GM23338 (cell line): ENCODE data around the gene GPRC5B. TPM values are rescaled to one million over a fixed set of nuclear protein-coding genes. Genes with fewer than 3 reads are reported as not detected.

ENCODE experiments used
- ATAC-seq: fragments of 200-7000 bp; cut with Tn5 transposase; 3 replicates; pipeline ENCODE4 v1.9.1; 2020
- DNase-seq: peaks from one replicate; pipeline ENCODE4 v3.0.0-alpha.2; 2015; ENCODE audit warnings: low spot score
- H2AFZ ChIP-seq: fragments of 200-600 bp; sonication (generic); 2 replicates; pipeline ENCODE4 v1.8.0; 2016; ENCODE audit warnings: antibody characterized with exemption, mild to moderate bottlenecking, moderate library complexity
- H3F3A ChIP-seq: fragments of 200-600 bp; sonication (generic); replicated peaks from 2 replicates; pipeline ENCODE4 v1.8.0; 2017; ENCODE audit warnings: antibody characterized with exemption, mixed run types, low read depth
- H3K27ac ChIP-seq: fragments of 200-600 bp; sonication (generic); 2 replicates; pipeline ENCODE4 v1.6.1; 2016; ENCODE audit warnings: low read depth
- H3K27me3 ChIP-seq: fragments of 200-600 bp; sonication (generic); 2 replicates; pipeline ENCODE4 v1.8.0; 2016; ENCODE audit warnings: mild to moderate bottlenecking, mixed run types, moderate library complexity; ENCODE audit not compliant: insufficient read depth
- H3K36me3 ChIP-seq: fragments of 200-600 bp; sonication (generic); 2 replicates; pipeline ENCODE4 v1.8.0; 2016; ENCODE audit warnings: mild to moderate bottlenecking; ENCODE audit not compliant: insufficient read depth
- H3K4me1 ChIP-seq: fragments of 200-600 bp; sonication (generic); 2 replicates; pipeline ENCODE4 v1.8.0; 2016; ENCODE audit warnings: mild to moderate bottlenecking, moderate library complexity; ENCODE audit not compliant: insufficient read depth
- H3K4me2 ChIP-seq: fragments of 200-600 bp; sonication (generic); 2 replicates; pipeline ENCODE4 v1.7.1; 2017; ENCODE audit warnings: mixed run types
- H3K4me3 ChIP-seq: fragments of 200-600 bp; sonication (generic); 2 replicates; pipeline ENCODE4 v1.6.1; 2016; ENCODE audit warnings: mixed run types
- H3K79me2 ChIP-seq: fragments of 200-600 bp; sonication (generic); replicated peaks from 2 replicates; pipeline ENCODE4 v1.8.0; 2017; ENCODE audit warnings: mild to moderate bottlenecking; ENCODE audit not compliant: insufficient read depth
- H3K9me2 ChIP-seq: fragments of 200-600 bp; sonication (generic); 2 replicates; pipeline ENCODE4 v1.8.0; 2017; ENCODE audit not compliant: insufficient read depth
- H4K20me1 ChIP-seq: fragments of 200-600 bp; sonication (generic); replicated peaks from 2 replicates; pipeline ENCODE4 v1.8.0; 2017; ENCODE audit warnings: mild to moderate bottlenecking; ENCODE audit not compliant: insufficient read depth
- H3K27ac Mint-ChIP-seq: 2 replicates; pipeline ENCODE4 v1.8.0; 2020; ENCODE audit warnings: inconsistent platforms, mild to moderate bottlenecking, moderate library complexity, mixed read lengths
- H3K27me3 Mint-ChIP-seq: 3 replicates; pipeline ENCODE4 v1.8.0; 2022; ENCODE audit warnings: low read depth, mild to moderate bottlenecking, moderate library complexity, mixed read lengths, inconsistent platforms; ENCODE audit not compliant: insufficient read depth, poor library complexity
- H3K36me3 Mint-ChIP-seq: 3 replicates; pipeline ENCODE4 v1.8.0; 2021; ENCODE audit warnings: low read depth, mild to moderate bottlenecking, inconsistent platforms, moderate library complexity, mixed read lengths
- H3K4me1 Mint-ChIP-seq: 3 replicates; pipeline ENCODE4 v1.8.0; 2020; ENCODE audit warnings: mild to moderate bottlenecking, inconsistent platforms, mixed read lengths
- H3K4me3 Mint-ChIP-seq: 3 replicates; pipeline ENCODE4 v1.8.0; 2021; ENCODE audit warnings: moderate library complexity, mild to moderate bottlenecking, inconsistent platforms, mixed read lengths
- H3K9me3 Mint-ChIP-seq: 3 replicates; pipeline ENCODE4 v1.8.0; 2020; ENCODE audit warnings: moderate library complexity, mild to moderate bottlenecking, inconsistent platforms, mixed read lengths
- CREB1 ChIP-seq: fragments of 250-450 bp; sonication (Bioruptor Pico); IDR thresholded peaks from 2 replicates; pipeline ENCODE4 v1.5.0; 2020; ENCODE audit warnings: low read depth, mild to moderate bottlenecking, moderate library complexity
- EZH2 ChIP-seq: fragments of 200-600 bp; sonication (generic); IDR thresholded peaks from one replicate; pipeline ENCODE4 v1.8.0; 2017; ENCODE audit warnings: antibody characterized with exemption, mild to moderate bottlenecking, low read depth; ENCODE audit not compliant: unreplicated experiment
- EZH2phosphoT487 ChIP-seq: fragments of 200-600 bp; sonication (generic); IDR thresholded peaks from one replicate; pipeline ENCODE4 v1.8.1; 2018; ENCODE audit warnings: antibody characterized with exemption; ENCODE audit not compliant: unreplicated experiment
- JUNB ChIP-seq: IDR thresholded peaks from one replicate; pipeline ENCODE4 v1.6.1; 2016; ENCODE audit warnings: antibody characterized with exemption; ENCODE audit not compliant: unreplicated experiment
- NANOG ChIP-seq: IDR thresholded peaks from 2 replicates; pipeline ENCODE4 v1.6.1; 2016; ENCODE audit warnings: antibody characterized with exemption, borderline replicate concordance
- STAT1 ChIP-seq: IDR thresholded peaks from one replicate; pipeline ENCODE4 v1.6.1; 2016; ENCODE audit warnings: antibody characterized with exemption; ENCODE audit not compliant: unreplicated experiment
- ZNF114 ChIP-seq: fragments of 250-450 bp; sonication (Bioruptor Pico); IDR thresholded peaks from 2 replicates; pipeline ENCODE4 v1.5.0; 2020; ENCODE audit warnings: mild to moderate bottlenecking, moderate library complexity
- ZNF331 ChIP-seq: fragments of 250-450 bp; sonication (Bioruptor Pico); IDR thresholded peaks from 2 replicates; pipeline ENCODE4 v1.5.0; 2020; ENCODE audit warnings: low read depth, mild to moderate bottlenecking, moderate library complexity
- polyA plus RNA-seq: library from polyadenylated mRNA; unstranded; fragments of >200 nt; fragmentation: Nextera tagmentation; extraction: Ambion mirVana; gene quantifications from 2 replicates; pipeline ENCODE4 v1.2.1, GENCODE V29; 2016
- total RNA-seq: library from RNA; depleted of rRNA; stranded (reverse); fragments of >200 nt; shearing (Covaris generic); gene quantifications from 2 replicates; pipeline ENCODE4 v1.2.3, GENCODE V29; 2014
- TF ChIP-seq, protein P1 (sequence below): IDR thresholded peaks from one replicate; pipeline ENCODE4 v1.6.1; 2018; ENCODE audit warnings: antibody characterized with exemption; ENCODE audit not compliant: unreplicated experiment
- TF ChIP-seq, protein P2 (sequence below), 2 experiments: fragments of 200-600 bp in 1 of 2; sonication (generic) in 1 of 2; conservative IDR thresholded peaks; 2 replicates each; pipeline versions ENCODE4 v1.5.1 to v1.6.1; 2016 to 2017; ENCODE audit warnings: antibody characterized with exemption in 2 of 2, low read depth in 2 of 2, mild to moderate bottlenecking in 2 of 2, moderate library complexity in 1 of 2
- TF ChIP-seq, protein P3 (sequence below): fragments of 250-450 bp; sonication (Bioruptor Pico); IDR thresholded peaks from 2 replicates; pipeline ENCODE4 v1.5.0; 2020; ENCODE audit warnings: mild to moderate bottlenecking, moderate library complexity

GPRC5B gene
- total and polyA plus RNA-seq, 2 experiments from 2014 or later = 70.9 to 82.5 TPM

DNA sequence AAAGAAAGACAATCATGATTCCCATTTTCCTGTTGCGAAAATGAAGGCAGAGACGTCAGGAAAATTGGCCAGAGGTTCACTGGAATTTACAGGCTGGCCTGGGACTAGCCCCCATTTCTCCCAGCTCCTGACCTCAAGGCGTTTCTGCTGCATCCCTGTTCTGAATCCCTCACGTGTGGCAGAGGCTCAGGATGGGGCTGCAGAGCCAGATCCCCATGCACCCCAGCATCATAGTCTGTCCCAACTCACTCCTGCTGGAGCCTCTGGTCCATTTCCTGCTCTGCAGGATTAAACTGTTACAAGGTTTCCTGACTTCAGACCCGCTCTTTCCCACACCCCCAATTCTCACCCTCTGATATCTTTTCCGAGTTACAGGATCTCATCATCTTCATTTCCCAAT lies 2.9 kb downstream of the GPRC5B start:
- peaks cover 46% of the 10 kb centered on the region for H3K4me1 Mint-ChIP-seq

More for the DNA sequence above, 2.9 kb downstream of the GPRC5B start:
- Histone ChIP-seq H3K4me1 (peaks cover 39% of the 10 kb centered on the region), H3K4me3 (peak overlapping the region; percentile 83; the same call in 1 of the 2 replicates), H4K20me1 (peaks cover 3% of the 10 kb centered on the region), H3K36me3 (no peaks in the 10 kb centered on the region), H3K4me2 (peak overlapping the region; percentile 85; the same call in 1 of the 2 replicates), H3K27ac (peak overlapping the region; percentile 46), H3K27me3 (peaks cover 12% of the 10 kb centered on the region), H3F3A (peaks cover 14% of the 10 kb centered on the region), H3K9me2 (no peaks in the 10 kb centered on the region), H2AFZ (no peak overlapping the region), H3K79me2 (peaks cover 64% of the 10 kb centered on the region)
- no peak for TF ChIP-seq NANOG
- TF ChIP-seq, protein P1, sequence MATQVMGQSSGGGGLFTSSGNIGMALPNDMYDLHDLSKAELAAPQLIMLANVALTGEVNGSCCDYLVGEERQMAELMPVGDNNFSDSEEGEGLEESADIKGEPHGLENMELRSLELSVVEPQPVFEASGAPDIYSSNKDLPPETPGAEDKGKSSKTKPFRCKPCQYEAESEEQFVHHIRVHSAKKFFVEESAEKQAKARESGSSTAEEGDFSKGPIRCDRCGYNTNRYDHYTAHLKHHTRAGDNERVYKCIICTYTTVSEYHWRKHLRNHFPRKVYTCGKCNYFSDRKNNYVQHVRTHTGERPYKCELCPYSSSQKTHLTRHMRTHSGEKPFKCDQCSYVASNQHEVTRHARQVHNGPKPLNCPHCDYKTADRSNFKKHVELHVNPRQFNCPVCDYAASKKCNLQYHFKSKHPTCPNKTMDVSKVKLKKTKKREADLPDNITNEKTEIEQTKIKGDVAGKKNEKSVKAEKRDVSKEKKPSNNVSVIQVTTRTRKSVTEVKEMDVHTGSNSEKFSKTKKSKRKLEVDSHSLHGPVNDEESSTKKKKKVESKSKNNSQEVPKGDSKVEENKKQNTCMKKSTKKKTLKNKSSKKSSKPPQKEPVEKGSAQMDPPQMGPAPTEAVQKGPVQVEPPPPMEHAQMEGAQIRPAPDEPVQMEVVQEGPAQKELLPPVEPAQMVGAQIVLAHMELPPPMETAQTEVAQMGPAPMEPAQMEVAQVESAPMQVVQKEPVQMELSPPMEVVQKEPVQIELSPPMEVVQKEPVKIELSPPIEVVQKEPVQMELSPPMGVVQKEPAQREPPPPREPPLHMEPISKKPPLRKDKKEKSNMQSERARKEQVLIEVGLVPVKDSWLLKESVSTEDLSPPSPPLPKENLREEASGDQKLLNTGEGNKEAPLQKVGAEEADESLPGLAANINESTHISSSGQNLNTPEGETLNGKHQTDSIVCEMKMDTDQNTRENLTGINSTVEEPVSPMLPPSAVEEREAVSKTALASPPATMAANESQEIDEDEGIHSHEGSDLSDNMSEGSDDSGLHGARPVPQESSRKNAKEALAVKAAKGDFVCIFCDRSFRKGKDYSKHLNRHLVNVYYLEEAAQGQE = no peak
- TF ChIP-seq JUNB = no peak
- no peak for TF ChIP-seq CREB1 (CRISPR knock-in tag)
- TF ChIP-seq, protein P2, sequence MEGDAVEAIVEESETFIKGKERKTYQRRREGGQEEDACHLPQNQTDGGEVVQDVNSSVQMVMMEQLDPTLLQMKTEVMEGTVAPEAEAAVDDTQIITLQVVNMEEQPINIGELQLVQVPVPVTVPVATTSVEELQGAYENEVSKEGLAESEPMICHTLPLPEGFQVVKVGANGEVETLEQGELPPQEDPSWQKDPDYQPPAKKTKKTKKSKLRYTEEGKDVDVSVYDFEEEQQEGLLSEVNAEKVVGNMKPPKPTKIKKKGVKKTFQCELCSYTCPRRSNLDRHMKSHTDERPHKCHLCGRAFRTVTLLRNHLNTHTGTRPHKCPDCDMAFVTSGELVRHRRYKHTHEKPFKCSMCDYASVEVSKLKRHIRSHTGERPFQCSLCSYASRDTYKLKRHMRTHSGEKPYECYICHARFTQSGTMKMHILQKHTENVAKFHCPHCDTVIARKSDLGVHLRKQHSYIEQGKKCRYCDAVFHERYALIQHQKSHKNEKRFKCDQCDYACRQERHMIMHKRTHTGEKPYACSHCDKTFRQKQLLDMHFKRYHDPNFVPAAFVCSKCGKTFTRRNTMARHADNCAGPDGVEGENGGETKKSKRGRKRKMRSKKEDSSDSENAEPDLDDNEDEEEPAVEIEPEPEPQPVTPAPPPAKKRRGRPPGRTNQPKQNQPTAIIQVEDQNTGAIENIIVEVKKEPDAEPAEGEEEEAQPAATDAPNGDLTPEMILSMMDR (conservative IDR thresholded peaks at IDR 0.05; ENCODE audit: low read depth in 2 of 2) = no peak
- no peak for TF ChIP-seq ZNF114 (CRISPR knock-in tag)
- no peak for TF ChIP-seq EZH2phosphoT487
- no peak for TF ChIP-seq EZH2
- no peak for TF ChIP-seq STAT1
- TF ChIP-seq, protein P3, sequence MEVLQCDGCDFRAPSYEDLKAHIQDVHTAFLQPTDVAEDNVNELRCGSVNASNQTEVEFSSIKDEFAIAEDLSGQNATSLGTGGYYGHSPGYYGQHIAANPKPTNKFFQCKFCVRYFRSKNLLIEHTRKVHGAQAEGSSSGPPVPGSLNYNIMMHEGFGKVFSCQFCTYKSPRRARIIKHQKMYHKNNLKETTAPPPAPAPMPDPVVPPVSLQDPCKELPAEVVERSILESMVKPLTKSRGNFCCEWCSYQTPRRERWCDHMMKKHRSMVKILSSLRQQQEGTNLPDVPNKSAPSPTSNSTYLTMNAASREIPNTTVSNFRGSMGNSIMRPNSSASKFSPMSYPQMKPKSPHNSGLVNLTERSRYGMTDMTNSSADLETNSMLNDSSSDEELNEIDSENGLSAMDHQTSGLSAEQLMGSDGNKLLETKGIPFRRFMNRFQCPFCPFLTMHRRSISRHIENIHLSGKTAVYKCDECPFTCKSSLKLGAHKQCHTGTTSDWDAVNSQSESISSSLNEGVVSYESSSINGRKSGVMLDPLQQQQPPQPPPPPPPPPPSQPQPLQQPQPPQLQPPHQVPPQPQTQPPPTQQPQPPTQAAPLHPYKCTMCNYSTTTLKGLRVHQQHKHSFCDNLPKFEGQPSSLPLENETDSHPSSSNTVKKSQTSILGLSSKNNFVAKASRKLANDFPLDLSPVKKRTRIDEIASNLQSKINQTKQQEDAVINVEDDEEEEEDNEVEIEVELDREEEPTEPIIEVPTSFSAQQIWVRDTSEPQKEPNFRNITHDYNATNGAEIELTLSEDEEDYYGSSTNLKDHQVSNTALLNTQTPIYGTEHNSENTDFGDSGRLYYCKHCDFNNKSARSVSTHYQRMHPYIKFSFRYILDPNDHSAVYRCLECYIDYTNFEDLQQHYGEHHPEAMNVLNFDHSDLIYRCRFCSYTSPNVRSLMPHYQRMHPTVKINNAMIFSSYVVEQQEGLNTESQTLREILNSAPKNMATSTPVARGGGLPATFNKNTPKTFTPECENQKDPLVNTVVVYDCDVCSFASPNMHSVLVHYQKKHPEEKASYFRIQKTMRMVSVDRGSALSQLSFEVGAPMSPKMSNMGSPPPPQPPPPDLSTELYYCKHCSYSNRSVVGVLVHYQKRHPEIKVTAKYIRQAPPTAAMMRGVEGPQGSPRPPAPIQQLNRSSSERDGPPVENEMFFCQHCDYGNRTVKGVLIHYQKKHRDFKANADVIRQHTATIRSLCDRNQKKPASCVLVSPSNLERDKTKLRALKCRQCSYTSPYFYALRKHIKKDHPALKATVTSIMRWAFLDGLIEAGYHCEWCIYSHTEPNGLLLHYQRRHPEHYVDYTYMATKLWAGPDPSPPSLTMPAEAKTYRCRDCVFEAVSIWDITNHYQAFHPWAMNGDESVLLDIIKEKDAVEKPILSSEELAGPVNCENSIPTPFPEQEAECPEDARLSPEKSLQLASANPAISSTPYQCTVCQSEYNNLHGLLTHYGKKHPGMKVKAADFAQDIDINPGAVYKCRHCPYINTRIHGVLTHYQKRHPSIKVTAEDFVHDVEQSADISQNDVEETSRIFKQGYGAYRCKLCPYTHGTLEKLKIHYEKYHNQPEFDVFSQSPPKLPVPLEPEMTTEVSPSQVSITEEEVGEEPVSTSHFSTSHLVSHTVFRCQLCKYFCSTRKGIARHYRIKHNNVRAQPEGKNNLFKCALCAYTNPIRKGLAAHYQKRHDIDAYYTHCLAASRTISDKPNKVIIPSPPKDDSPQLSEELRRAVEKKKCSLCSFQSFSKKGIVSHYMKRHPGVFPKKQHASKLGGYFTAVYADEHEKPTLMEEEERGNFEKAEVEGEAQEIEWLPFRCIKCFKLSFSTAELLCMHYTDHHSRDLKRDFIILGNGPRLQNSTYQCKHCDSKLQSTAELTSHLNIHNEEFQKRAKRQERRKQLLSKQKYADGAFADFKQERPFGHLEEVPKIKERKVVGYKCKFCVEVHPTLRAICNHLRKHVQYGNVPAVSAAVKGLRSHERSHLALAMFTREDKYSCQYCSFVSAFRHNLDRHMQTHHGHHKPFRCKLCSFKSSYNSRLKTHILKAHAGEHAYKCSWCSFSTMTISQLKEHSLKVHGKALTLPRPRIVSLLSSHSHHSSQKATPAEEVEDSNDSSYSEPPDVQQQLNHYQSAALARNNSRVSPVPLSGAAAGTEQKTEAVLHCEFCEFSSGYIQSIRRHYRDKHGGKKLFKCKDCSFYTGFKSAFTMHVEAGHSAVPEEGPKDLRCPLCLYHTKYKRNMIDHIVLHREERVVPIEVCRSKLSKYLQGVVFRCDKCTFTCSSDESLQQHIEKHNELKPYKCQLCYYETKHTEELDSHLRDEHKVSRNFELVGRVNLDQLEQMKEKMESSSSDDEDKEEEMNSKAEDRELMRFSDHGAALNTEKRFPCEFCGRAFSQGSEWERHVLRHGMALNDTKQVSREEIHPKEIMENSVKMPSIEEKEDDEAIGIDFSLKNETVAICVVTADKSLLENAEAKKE (CRISPR knock-in tag) = no peak
- no peak for TF ChIP-seq ZNF331 (CRISPR knock-in tag)
- peaks cover 5% of the 10 kb centered on the region; the same call in 1 of the 3 replicates for H3K9me3 Mint-ChIP-seq
- peaks cover 25% of the 10 kb centered on the region for H3K27me3 Mint-ChIP-seq
- peak overlapping the region; percentile 92 for H3K27ac Mint-ChIP-seq
- DNase-seq (no peak), ATAC-seq (peak; percentile 0; the same call in 2 of the 3 replicates)
- H3K4me3 Mint-ChIP-seq = peak overlapping the region; percentile 87
- H3K36me3 Mint-ChIP-seq = peaks cover 51% of the 10 kb centered on the region
